ENCODE data around the gene EME2. TPM values are rescaled to one million over a fixed set of nuclear protein-coding genes. Genes with fewer than 3 reads are reported as not detected.

EME2 gene
- total RNA-seq, 1 experiment from 2014 or later: 63.6 TPM

- Histone ChIP-seq H2AFZ (ENCODE audit: low read length) (no peak overlapping the region), H3K9me3 (ENCODE audit: control insufficient read depth, low read depth, low read length) (no peaks in the 10 kb centered on the region), H3T11ph (ENCODE audit: low read length) (no peak overlapping the region), H3K79me1 (ENCODE audit: insufficient read depth, low read depth, low read length, poor library complexity, severe bottlenecking) (peaks cover 5% of the 10 kb centered on the region), H2BK12ac (ENCODE audit: insufficient read length, low read depth, low read length) (no peak overlapping the region), H3K4ac (ENCODE audit: low read depth, low read length) (no peak overlapping the region), H3K18ac (ENCODE audit: insufficient read length, low read depth, low read length) (no peak overlapping the region), H3K9ac (ENCODE audit: extremely low read depth, insufficient read length, low read length) (no peak overlapping the region), H2BK5ac (ENCODE audit: insufficient read length, low read length) (no peak overlapping the region), H2AK5ac (ENCODE audit: insufficient read length, low read length) (no peak overlapping the region), H3K27ac (ENCODE audit: insufficient read length, low read depth, low read length) (no peak overlapping the region), H4K8ac (replicated peaks; ENCODE audit: insufficient read length, low read depth, low read length) (no peak overlapping the region), H2BK20ac (ENCODE audit: low read depth, low read length, poor library complexity, severe bottlenecking) (no peak overlapping the region), H2BK120ac (ENCODE audit: low read depth, low read length, poor library complexity, severe bottlenecking) (no peak overlapping the region), H3K79me2 (ENCODE audit: insufficient read depth, low read length) (peaks cover 8% of the 10 kb centered on the region; the same call in 1 of the 2 replicates), H3K23ac (ENCODE audit: insufficient read length, low read depth, low read length) (no peak overlapping the region), H2BK15ac (ENCODE audit: low read depth, low read length) (no peak overlapping the region), H3K23me2 (ENCODE audit: insufficient read length, low read depth, low read length, poor library complexity, severe bottlenecking) (no peaks in the 10 kb centered on the region), H3K4me2 (ENCODE audit: insufficient read depth, insufficient read length, low read length) (no peak overlapping the region), H3K27me3 (ENCODE audit: insufficient read depth, low read length) (no peaks in the 10 kb centered on the region), H4K5ac (ENCODE audit: insufficient read length, low read depth, low read length) (no peak overlapping the region), H3K14ac (ENCODE audit: insufficient read depth, low read length) (no peak overlapping the region), H3K56ac (ENCODE audit: insufficient read length, low read depth, low read length) (no peak overlapping the region), H4K20me1 (ENCODE audit: control insufficient read depth, insufficient read depth, insufficient read length) (no peaks in the 10 kb centered on the region), H4K91ac (ENCODE audit: insufficient read length, low read depth, low read length) (no peak overlapping the region), H3K4me1 (ENCODE audit: insufficient read depth, low read length) (no peaks in the 10 kb centered on the region; the same call in 1 of the 2 replicates)
- peaks cover 0 to 2% of the 10 kb centered on the region in 2 experiments; a peak in 1 of 4 replicates for H3K4me1 Mint-ChIP-seq
- H3K9me3 Mint-ChIP-seq: no peaks in the 10 kb centered on the region
- H3K27ac Mint-ChIP-seq: peak overlapping the region in 1 of 3 experiments; percentile 62; a peak in 1 of 7 replicates
- TF ChIP-seq CTCF (conservative IDR thresholded peaks at IDR 0.05): no peak
- H3K36me3 Mint-ChIP-seq (ENCODE audit: insufficient read depth in 1 of 3, low read depth in 3 of 3): peaks cover 5 to 17% (median 11%) of the 10 kb centered on the region in 3 experiments; a peak in 6 of 7 replicates
- no peaks in the 10 kb centered on the region for H3K27me3 Mint-ChIP-seq (ENCODE audit: low read depth)
- WGBS (ENCODE audit: extremely low coverage, insufficient read length, low lambda C conversion rate): no CpG with 5 or more reads among the region's 19 CpGs
- no peak overlapping the region; a peak in 1 of 5 replicates for H3K4me3 Mint-ChIP-seq
- no peak for DNase-seq
Measured at GRCh38 chr16:1788708-1789100, 16.1 kb downstream of the EME2 start.

Measured in H9 (cell line).